ENCODE measurements around the gene KIFAP3. TPM values are rescaled to one million over a fixed set of nuclear protein-coding genes. Genes with fewer than 3 reads are reported as not detected.

KIFAP3 gene
- total RNA-seq, 1 donor from 2014 or later = 30.0 TPM

- H3K36me3 ChIP-seq = peaks cover 0 to 24% of the 10 kb centered on the region in 2 donors
- intact Hi-C loops (cut with DNase I) = no loop called here
Measured at GRCh38 chr1:170041423-170042192, 32.9 kb downstream of the KIFAP3 start.

GRCh38 chr1:170032531-170033280 is 41.8 kb downstream of the KIFAP3 start:
- H3K27ac ChIP-seq = no peak overlapping the region
- H3K36me3 ChIP-seq = peaks cover 0 to 16% of the 10 kb centered on the region in 2 donors
- H3K4me1 ChIP-seq = peaks cover 14% of the 10 kb centered on the region
- TF ChIP-seq CTCF (IDR thresholded peaks at IDR 0.05) = no peak
- TF ChIP-seq POLR2AphosphoS5 (IDR thresholded peaks at IDR 0.05; ENCODE audit: insufficient read depth in 1 of 2, low read depth in 1 of 2) = no peak
- TF ChIP-seq POLR2A (IDR thresholded peaks at IDR 0.05) = no peak
- H3K27me3 ChIP-seq = no peaks in the 10 kb centered on the region
- no peak overlapping the region for H3K4me3 ChIP-seq
- peaks cover 6% of the 10 kb centered on the region for H3K9me3 ChIP-seq
- intact Hi-C loops (cut with DNase I) = no loop called here
- no peak for DNase-seq (ENCODE audit: extremely low spot score in 2 of 2)

More at GRCh38 chr1:170041423-170042192, 32.9 kb downstream of the KIFAP3 start:
- no peak overlapping the region for H3K4me3 ChIP-seq
- H3K4me1 ChIP-seq = no peaks in the 10 kb centered on the region
- DNase-seq (ENCODE audit: extremely low spot score in 2 of 2) = no peak
- no peaks in the 10 kb centered on the region for H3K27me3 ChIP-seq
- no peaks in the 10 kb centered on the region for H3K9me3 ChIP-seq
- no peak overlapping the region for H3K27ac ChIP-seq
- TF ChIP-seq POLR2AphosphoS5 (IDR thresholded peaks at IDR 0.05; ENCODE audit: insufficient read depth in 1 of 2, low read depth in 1 of 2) (no peak), POLR2A (IDR thresholded peaks at IDR 0.05) (no peak), CTCF (IDR thresholded peaks at IDR 0.05) (no peak)

GRCh38 chr1:170030212-170030611 is 44.3 kb downstream of the KIFAP3 start:
- H3K4me1 ChIP-seq = peaks cover 14% of the 10 kb centered on the region
- TF ChIP-seq CTCF (IDR thresholded peaks at IDR 0.05) = no peak
- no peak for TF ChIP-seq POLR2A (IDR thresholded peaks at IDR 0.05)
- no peak for TF ChIP-seq POLR2AphosphoS5 (IDR thresholded peaks at IDR 0.05; ENCODE audit: insufficient read depth in 1 of 2, low read depth in 1 of 2)
- DNase-seq (ENCODE audit: extremely low spot score in 2 of 2) = no peak
- intact Hi-C loops (cut with DNase I) = no loop called here
- no peak overlapping the region for H3K4me3 ChIP-seq
- H3K36me3 ChIP-seq = peaks cover 0 to 11% of the 10 kb centered on the region in 2 donors
- H3K27ac ChIP-seq = no peak overlapping the region
- peaks cover 6% of the 10 kb centered on the region for H3K9me3 ChIP-seq
- no peaks in the 10 kb centered on the region for H3K27me3 ChIP-seq

- H3K36me3 ChIP-seq = peaks cover 0 to 11% of the 10 kb centered on the region in 2 donors
- intact Hi-C loops (cut with DNase I) = no loop called here
- H3K27me3 ChIP-seq = no peaks in the 10 kb centered on the region
- H3K4me1 ChIP-seq = peaks cover 14% of the 10 kb centered on the region
- H3K27ac ChIP-seq = no peak overlapping the region
- TF ChIP-seq CTCF (IDR thresholded peaks at IDR 0.05) (no peak), POLR2A (IDR thresholded peaks at IDR 0.05) (no peak), POLR2AphosphoS5 (IDR thresholded peaks at IDR 0.05; ENCODE audit: insufficient read depth in 1 of 2, low read depth in 1 of 2) (no peak)
- peaks cover 6% of the 10 kb centered on the region for H3K9me3 ChIP-seq
- H3K4me3 ChIP-seq = no peak overlapping the region
- no peak for DNase-seq (ENCODE audit: extremely low spot score in 2 of 2)
Measured at GRCh38 chr1:170027760-170028159, 46.7 kb downstream of the KIFAP3 start.

Data from vagina (tissue), 2 donors.